Measurements from ENCODE around the gene RGS11.
A peak's percentile ranks its signal among the peaks of the same experiment; 100 is the strongest.
"Not testable (repeated sequence)": the region's sequence is repeated elsewhere in the genome, so short reads cannot be mapped to it uniquely, and the experiment has no call there.

Gene RGS11

GRCh38 chr16:275041-275641 is 603 bp downstream of the RGS11 start:
- Histone ChIP-seq H3K9me3 (ENCODE audit: control insufficient read depth, low read length) (no peaks in the 10 kb centered on the region), H3K4me1 (ENCODE audit: control insufficient read depth, insufficient read depth, low read length) (no peaks in the 10 kb centered on the region), H3K4me3 (ENCODE audit: low read length) (peak overlapping the region; percentile 72), H3K27me3 (replicated peaks; ENCODE audit: control insufficient read depth, insufficient read depth, low read length) (peaks cover 5% of the 10 kb centered on the region), H3K36me3 (ENCODE audit: control insufficient read depth, insufficient read depth, low read length, severe bottlenecking) (no peaks in the 10 kb centered on the region), H3K9ac (ENCODE audit: low read length) (no peak overlapping the region)
- peak; percentile 40 for DNase-seq (ENCODE audit: low read depth)

GRCh38 chr16:273547-274421 is 2.0 kb downstream of the RGS11 start:
- Histone ChIP-seq H3K27me3 (replicated peaks; ENCODE audit: control insufficient read depth, insufficient read depth, low read length) (peaks cover 5% of the 10 kb centered on the region), H3K4me3 (ENCODE audit: low read length) (no peak overlapping the region), H3K9me3 (ENCODE audit: control insufficient read depth, low read length) (no peaks in the 10 kb centered on the region), H3K36me3 (ENCODE audit: control insufficient read depth, insufficient read depth, low read length, severe bottlenecking) (no peaks in the 10 kb centered on the region), H3K4me1 (ENCODE audit: control insufficient read depth, insufficient read depth, low read length) (no peaks in the 10 kb centered on the region), H3K9ac (ENCODE audit: low read length) (no peak overlapping the region)
- no peak for DNase-seq (ENCODE audit: low read depth)

DNA sequence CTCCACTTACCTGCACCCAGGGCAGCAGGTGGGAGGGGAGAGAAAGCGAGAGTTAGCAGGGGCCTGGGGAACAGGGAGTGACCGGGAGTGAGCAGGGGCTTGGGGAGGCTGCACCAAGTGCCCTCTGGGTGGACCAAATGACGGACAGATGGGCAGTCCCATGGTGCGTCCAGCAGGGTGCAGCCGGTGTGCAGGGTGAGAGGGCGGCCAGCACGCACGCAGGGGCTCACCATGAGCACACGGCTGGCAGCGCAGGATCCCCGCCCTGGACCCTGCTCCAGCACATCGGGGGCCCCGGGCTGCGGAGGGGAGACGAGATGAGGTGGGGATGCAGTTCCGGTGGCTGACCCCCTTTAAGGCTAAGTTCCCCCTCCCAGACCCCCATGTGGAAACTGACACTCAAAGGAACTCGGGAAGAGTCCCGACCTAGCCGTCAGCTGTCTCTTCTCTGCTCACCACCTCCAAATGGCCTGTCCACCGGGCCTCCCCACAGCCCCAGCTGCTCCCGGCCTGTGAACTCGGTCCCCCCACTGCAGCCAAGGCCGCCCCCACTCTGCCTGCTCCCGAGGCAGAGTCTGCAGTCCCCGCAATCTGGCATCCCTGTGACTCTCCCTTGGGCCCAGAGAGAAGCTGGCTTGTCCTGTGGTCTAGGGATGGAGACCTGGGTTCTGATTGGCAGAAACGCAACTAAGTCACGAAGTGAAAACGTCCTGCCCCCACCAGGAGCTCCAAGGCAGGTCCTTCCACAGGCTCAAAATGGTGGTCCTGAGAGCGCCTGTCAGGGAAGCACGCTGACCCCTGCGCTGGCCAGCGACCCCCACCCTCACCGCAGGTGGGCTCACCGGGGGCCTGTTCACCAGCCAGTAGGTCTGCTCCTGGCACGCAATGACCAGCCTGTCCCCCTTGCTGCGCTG is 2.9 kb downstream of the RGS11 start:
- Histone ChIP-seq H3K9ac (ENCODE audit: low read length) (no peak overlapping the region), H3K27me3 (replicated peaks; ENCODE audit: control insufficient read depth, insufficient read depth, low read length) (peaks cover 5% of the 10 kb centered on the region), H3K9me3 (ENCODE audit: control insufficient read depth, low read length) (no peaks in the 10 kb centered on the region), H3K4me1 (ENCODE audit: control insufficient read depth, insufficient read depth, low read length) (no peaks in the 10 kb centered on the region), H3K36me3 (ENCODE audit: control insufficient read depth, insufficient read depth, low read length, severe bottlenecking) (no peaks in the 10 kb centered on the region), H3K4me3 (ENCODE audit: low read length) (no peak overlapping the region)
- no peak for DNase-seq (ENCODE audit: low read depth)

DNA sequence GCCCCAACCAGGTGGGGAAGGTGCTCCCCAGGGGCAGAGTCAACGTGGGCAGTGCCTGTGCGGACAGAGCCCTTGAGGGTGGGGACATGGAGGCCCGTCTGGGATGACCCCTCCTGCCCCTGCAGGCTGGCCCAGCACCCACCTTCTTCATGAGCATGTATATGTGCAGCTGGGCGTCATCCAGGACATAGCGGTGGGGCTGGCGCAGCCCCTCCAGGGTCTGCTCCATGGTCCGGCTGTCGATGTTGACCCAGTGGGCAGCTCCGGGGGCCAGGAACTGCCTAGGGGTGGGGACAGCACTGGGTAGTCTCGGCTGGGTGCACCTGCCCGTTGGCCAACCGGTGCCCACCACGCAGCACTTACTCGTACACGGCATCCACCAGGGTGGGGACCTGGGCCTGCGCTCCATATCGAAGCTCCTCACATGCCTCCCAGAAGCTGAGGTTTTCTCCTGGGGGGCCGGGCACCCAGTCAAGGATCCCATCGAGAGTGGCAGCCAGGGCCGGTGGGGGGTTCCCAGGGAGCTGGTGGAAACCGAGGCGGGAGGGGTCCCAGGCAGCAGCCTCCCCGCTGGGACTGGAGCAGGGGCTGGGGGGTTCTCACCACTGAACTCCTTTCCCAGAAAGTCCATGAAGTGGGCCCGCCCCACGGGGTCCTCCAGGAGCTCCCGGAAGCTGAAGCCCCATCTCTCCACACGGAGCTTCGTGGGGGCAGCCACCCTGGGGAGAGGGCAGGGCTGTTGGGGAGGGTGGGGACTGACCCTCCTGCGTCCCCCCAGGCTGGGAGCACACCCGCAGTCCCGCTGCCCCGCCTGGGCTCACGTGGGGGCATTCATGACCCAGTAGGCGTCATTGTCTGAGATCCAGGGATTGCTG is 5.1 kb downstream of the RGS11 start:
- no peak for DNase-seq (ENCODE audit: low read depth)
- Histone ChIP-seq H3K27me3 (replicated peaks; ENCODE audit: control insufficient read depth, insufficient read depth, low read length) (peaks cover 5% of the 10 kb centered on the region), H3K4me1 (ENCODE audit: control insufficient read depth, insufficient read depth, low read length) (no peaks in the 10 kb centered on the region), H3K4me3 (ENCODE audit: low read length) (no peak overlapping the region), H3K36me3 (ENCODE audit: control insufficient read depth, insufficient read depth, low read length, severe bottlenecking) (no peaks in the 10 kb centered on the region), H3K9me3 (ENCODE audit: control insufficient read depth, low read length) (no peaks in the 10 kb centered on the region), H3K9ac (ENCODE audit: low read length) (no peak overlapping the region)

DNA sequence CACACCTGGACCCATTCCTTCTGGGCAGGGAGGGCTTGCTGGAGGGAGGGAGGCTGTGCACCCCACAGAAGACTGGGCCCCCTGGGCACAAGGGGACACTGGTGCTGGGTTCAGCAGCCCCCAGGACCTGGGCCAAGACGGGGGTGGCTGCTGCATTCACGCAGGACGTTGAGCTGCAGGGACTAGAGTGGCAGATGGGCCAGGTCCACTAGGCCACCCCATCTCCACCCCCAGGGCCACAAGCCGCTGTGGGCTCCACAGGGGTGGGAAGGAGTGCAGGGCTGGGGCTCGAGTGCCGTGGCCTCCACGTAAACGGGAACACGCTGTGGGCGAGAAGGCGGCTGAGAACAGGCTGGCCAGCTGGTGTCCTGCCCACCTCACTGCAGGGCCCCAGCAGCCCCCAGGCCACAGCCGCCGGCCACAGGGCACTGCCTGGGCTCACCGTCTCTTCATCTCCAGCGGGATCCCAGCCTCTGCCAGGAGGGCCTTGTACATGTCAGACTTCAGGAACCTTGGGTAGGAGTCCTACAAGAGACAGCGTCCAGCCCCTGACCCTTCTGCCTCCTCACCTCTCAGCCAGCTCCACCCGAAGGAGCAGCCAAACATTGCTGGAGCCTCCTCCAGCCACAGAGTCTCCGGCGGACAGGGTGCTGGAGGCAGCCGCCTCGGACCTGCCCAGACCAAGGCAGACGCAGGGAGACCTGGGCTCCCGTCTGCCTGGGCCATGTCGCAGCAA is 6.5 kb downstream of the RGS11 start:
- Histone ChIP-seq H3K9me3 (ENCODE audit: control insufficient read depth, low read length) (no peaks in the 10 kb centered on the region), H3K9ac (ENCODE audit: low read length) (no peak overlapping the region), H3K27me3 (replicated peaks; ENCODE audit: control insufficient read depth, insufficient read depth, low read length) (no peaks in the 10 kb centered on the region), H3K4me1 (ENCODE audit: control insufficient read depth, insufficient read depth, low read length) (no peaks in the 10 kb centered on the region), H3K36me3 (ENCODE audit: control insufficient read depth, insufficient read depth, low read length, severe bottlenecking) (peaks cover 6% of the 10 kb centered on the region), H3K4me3 (ENCODE audit: low read length) (no peak overlapping the region)
- no peak for DNase-seq (ENCODE audit: low read depth)

GRCh38 chr16:268141-269053 is 7.3 kb downstream of the RGS11 start:
- no peak for DNase-seq (ENCODE audit: low read depth)
- Histone ChIP-seq H3K36me3 (ENCODE audit: control insufficient read depth, insufficient read depth, low read length, severe bottlenecking) (peaks cover 14% of the 10 kb centered on the region), H3K9ac (ENCODE audit: low read length) (no peak overlapping the region), H3K4me1 (ENCODE audit: control insufficient read depth, insufficient read depth, low read length) (no peaks in the 10 kb centered on the region), H3K9me3 (ENCODE audit: control insufficient read depth, low read length) (no peaks in the 10 kb centered on the region), H3K4me3 (ENCODE audit: low read length) (no peak overlapping the region), H3K27me3 (replicated peaks; ENCODE audit: control insufficient read depth, insufficient read depth, low read length) (no peaks in the 10 kb centered on the region)

DNA sequence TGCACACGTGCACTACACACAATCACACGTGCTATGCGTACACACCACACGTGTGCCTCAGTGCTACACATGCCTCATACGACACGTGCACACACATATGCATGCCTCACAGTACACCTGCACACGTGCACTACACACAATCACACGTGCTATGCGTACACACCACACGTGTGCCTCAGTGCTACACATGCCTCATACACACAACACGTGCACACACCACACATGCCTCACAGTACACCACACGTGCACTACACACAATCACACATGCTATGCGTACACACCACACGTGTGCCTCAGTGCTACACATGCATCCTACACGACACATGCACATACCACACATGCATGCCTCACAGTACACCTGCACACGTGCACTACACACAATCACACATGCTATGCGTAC is 8.2 kb downstream of the RGS11 start:
- H3K4me1 ChIP-seq (ENCODE audit: control insufficient read depth, insufficient read depth, low read length); H3K4me3 ChIP-seq (ENCODE audit: low read length); H3K9me3 ChIP-seq (ENCODE audit: control insufficient read depth, low read length); DNase-seq (ENCODE audit: low read depth); H3K9ac ChIP-seq (ENCODE audit: low read length); H3K27me3 ChIP-seq (replicated peaks; ENCODE audit: control insufficient read depth, insufficient read depth, low read length): not testable (repeated sequence)
- peaks cover 19% of the 10 kb centered on the region for H3K36me3 ChIP-seq (ENCODE audit: control insufficient read depth, insufficient read depth, low read length, severe bottlenecking)

DNA sequence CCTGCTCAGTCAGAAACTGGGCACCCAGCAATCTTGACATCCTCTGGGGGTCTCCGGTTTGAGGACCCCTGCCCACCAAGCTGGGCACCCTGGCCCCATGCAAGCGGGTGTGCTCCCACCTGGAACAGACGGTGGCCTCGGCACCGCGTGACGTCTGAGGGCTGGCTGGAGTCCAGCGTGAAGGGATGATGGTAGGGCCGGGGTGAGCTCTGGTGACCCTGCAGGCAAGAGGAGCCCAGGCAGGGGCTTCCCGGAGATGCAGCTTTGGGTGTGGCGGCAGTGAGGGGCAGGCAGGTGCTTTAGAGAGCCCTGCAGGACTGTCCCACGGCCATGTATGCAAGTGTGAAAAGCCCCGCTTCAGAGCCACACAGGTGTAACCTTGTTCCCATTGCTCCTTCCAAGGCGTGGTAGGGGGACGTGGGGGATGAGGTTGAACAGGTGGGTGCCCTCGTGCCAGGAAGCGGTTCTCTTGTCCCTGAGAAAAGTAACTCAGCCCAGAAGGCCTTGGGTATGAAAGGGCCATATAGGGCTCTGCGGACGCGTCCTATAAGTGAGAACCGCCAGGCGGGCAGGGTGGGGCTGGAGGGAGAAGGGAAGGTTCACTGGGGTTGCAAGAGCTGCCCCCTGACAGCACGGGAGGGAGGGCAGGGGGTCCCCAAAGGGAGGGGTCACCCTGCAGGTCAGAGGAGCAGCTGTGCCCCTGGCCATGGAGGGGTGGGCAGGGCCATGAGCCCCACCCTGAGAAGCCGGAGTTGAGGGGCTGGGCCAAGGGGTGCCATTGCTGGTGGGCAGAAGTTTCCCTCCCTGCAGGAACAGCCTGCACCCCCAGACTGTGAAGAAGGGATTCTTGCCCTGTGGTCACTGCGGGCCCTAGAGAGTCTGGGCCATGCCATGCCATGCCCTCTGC is 9.2 kb downstream of the RGS11 start:
- no peak for DNase-seq (ENCODE audit: low read depth)
- H3K9ac ChIP-seq (ENCODE audit: low read length), result no peak overlapping the region
- no peaks in the 10 kb centered on the region for H3K4me1 ChIP-seq (ENCODE audit: control insufficient read depth, insufficient read depth, low read length)
- peaks cover 30% of the 10 kb centered on the region for H3K36me3 ChIP-seq (ENCODE audit: control insufficient read depth, insufficient read depth, low read length, severe bottlenecking)
- H3K9me3 ChIP-seq (ENCODE audit: control insufficient read depth, low read length), result no peaks in the 10 kb centered on the region
- H3K4me3 ChIP-seq (ENCODE audit: low read length), result no peak overlapping the region
- no peaks in the 10 kb centered on the region for H3K27me3 ChIP-seq (replicated peaks; ENCODE audit: control insufficient read depth, insufficient read depth, low read length)

DNA sequence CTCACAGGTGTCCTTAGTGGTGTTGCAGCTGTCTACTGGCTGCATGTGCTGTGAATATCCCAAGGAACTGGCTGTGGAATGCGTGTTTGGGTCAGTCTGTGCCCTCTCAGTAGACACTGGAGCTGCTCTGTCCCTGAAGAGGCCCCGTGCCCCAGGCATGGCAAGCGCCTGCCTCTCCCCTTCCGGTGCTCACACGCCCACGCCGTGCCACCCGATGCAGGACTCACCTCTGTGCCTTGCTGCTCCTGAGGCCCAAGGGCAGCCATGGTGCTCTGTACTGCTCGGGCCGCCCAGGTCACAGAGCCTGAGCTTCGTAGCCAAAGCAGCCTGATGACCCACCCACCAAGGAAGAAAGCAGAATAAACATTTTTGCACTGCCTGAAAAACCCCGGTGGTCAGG is 10.0 kb downstream of the RGS11 start:
- H3K4me3 ChIP-seq (ENCODE audit: low read length), result no peak overlapping the region
- H3K4me1 ChIP-seq (ENCODE audit: control insufficient read depth, insufficient read depth, low read length), result no peaks in the 10 kb centered on the region
- H3K27me3 ChIP-seq (replicated peaks; ENCODE audit: control insufficient read depth, insufficient read depth, low read length), result no peaks in the 10 kb centered on the region
- peaks cover 38% of the 10 kb centered on the region for H3K36me3 ChIP-seq (ENCODE audit: control insufficient read depth, insufficient read depth, low read length, severe bottlenecking)
- H3K9ac ChIP-seq (ENCODE audit: low read length), result no peak overlapping the region
- H3K9me3 ChIP-seq (ENCODE audit: control insufficient read depth, low read length), result no peaks in the 10 kb centered on the region
- DNase-seq (ENCODE audit: low read depth), result no peak
